T-helper 9 cell (primary cell): ENCODE data around the gene LARGE2.
A peak's percentile ranks its signal among the peaks of the same experiment; 100 is the strongest.

Source experiments
- DNase-seq: peaks from one replicate; pipeline ENCODE4 v3.0.0-alpha.2; 2020
- total RNA-seq, 2 donors: gene quantifications; one replicate each; lab custom pipeline; 2026; lab: John Stamatoyannopoulos, UW

The LARGE2 gene
- total RNA-seq, result 5.5 to 7.7 reads per million in 2 donors

DNA sequence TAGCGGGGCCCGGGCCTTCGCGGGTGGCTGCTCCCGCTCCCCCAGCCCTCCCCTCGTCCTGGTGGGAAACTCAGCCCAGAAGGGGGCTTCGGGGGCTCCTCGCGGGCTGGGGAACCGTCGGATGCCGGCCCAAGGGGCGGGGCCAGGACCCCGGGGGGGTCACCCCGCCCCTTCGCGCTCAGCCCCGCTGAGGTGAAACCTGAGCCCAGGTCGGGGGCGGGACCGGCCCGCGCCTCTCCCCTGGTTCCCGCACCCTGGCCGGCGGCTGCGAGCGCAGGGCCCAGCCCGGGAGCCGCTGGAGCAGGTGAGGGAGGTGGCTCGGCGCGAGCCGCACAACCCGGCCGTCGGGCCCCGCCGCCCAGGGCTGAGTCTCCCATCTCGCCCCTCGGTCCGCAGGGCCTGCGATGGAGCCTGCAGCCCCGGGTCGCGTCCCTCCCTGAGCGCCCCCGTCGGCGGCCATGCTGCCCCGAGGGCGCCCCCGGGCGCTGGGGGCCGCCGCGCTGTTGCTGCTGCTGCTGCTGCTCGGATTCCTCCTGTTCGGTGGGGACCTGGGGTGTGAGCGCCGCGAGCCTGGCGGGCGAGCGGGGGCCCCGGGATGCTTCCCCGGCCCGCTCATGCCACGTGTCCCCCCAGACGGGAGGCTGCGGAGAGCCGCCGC, at the start of gene LARGE2:
Gene LARGE2 (plus strand): TSS at position 232 of the 658 bp plus-strand sequence. CDS start 227 bp downstream, at position 459.
- DNase-seq, result no peak

DNA sequence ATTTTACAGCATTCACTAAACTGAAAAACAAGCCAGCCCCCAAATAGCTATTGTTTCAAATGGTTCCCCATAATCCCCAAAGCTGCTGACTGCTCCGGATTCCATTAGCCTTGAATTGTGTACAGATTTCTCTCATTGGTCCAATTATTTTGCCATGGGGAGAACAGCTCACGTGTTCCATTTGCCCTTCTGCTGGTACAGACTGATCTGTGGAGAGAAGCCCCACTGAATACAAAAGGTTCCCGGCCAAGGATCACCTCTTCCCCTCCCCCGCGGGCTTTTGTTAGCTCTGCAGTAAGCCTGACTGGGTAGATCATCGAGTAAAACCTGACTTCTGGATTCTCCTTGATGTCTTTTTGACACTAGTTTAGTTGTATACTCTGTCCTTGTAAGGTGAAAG, 46.1 kb upstream of the LARGE2 start:
- no peak for DNase-seq

DNA sequence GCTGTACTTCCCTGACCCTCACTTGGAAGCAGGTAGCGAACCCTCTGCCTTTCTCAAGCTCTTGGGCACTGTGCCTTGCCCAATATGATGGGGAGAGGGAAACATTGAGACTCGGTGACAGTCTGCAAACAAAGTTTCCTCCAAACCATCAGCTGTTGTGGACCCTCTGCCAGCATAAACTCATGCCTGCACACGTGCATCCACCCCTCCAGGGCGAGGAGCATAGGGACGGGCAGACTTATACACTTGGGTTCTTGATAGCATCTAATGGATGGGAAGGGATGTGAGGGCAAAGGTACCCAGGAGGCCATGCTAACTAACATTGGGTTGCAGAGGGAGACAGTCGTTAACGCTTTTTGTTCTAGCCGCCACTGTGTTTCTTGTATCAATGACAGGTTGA, 45.2 kb upstream of the LARGE2 start:
- no peak for DNase-seq

DNA sequence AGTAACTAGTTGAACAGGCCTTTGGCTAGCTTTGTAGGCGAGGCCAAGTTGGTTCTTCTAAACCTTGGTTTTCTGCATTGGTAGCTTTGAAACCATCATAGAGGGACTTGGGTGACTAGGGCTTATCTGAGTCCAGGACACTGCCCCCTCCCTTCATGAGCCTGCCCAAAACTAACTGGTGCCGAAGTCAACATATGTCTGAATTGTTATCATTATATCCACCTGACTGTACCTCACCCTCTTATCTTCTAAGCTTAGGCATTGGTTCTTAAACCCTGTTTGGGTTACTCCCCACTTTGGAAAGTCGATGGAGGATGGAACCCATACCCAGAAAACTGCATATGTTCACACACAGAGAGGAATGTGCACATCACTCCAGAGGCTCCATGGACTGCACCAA, 44.6 kb upstream of the LARGE2 start:
- DNase-seq, result no peak

DNA sequence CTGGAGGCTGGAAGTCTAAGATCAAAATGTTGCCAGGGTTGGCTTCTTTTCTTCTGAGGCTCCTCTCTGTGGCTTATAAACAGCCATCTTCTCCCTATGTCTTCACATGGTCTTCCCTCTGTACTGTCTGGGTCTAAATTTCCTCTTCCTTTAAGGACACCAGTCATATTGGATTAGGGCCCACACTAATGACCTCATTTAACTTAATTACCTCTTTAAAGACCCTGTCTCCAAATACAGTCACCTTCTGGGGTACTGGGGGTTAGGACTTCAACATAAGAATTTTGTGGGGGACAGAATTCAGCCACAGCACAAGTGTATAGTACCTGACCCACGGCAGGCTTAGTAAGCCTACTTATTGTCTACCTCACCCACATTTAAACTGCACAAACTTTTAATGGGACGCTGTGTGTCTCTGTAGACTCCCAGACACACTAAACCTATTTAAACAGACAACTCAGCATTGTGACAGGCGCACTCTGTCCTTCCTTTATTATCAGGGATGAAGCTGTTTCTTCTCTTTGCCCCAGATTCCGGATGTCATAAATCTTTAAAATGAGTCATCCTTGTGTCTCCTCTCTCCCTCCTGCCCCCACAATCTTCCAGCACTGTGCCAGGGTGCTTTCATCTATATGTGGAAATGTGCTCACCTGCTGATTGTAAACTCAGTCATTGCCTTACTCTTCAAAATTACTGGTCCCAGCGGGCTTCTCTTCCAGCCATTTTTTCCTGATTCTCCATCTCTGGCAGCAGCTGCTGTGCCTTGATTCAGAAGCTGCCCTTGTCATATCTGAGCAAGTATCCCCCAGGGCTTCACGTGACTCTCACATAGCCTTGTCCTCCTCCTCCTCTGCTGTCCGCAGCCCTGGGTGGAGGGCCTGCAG, 42.4 kb upstream of the LARGE2 start:
- no peak for DNase-seq

DNA sequence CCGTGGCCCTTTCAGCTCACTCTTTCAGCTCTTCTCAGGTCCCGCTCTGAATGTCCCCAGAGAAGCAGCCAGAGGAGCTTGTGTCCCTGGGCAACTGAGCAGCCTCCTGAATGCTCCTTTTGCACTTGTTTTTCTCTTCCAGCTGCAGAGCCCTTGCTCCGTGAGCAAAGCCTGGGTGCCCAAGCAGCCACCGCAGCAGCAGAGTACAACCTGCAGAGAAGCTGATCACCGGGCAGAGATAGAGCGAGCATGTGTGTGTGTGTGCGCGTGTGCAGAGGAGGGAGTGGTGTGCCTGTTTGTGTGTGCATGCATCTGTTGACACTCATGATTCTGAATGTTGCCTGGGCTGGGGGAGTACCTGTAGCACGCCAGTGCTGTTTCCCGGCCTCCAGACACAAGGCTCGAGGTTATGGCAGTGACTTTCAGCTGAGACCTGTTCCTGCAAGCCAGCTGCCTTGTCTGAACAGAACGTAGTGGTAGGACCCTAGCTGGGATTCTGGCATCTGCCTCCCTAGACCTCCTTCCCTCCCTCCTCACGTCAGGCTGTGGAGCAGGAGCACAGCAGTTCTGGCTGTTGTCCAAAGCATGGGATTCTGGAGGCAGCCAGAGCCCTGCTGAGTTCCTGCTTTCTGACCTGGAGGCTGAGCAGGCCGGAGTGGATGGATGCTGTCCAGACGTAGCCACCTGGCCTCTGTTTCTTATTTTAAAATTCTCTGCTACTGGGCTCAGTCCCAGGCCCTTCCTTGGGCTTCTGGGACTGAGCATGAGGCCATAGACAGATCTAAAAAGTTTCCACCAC, 41.5 kb upstream of the LARGE2 start:
- no peak for DNase-seq

DNA sequence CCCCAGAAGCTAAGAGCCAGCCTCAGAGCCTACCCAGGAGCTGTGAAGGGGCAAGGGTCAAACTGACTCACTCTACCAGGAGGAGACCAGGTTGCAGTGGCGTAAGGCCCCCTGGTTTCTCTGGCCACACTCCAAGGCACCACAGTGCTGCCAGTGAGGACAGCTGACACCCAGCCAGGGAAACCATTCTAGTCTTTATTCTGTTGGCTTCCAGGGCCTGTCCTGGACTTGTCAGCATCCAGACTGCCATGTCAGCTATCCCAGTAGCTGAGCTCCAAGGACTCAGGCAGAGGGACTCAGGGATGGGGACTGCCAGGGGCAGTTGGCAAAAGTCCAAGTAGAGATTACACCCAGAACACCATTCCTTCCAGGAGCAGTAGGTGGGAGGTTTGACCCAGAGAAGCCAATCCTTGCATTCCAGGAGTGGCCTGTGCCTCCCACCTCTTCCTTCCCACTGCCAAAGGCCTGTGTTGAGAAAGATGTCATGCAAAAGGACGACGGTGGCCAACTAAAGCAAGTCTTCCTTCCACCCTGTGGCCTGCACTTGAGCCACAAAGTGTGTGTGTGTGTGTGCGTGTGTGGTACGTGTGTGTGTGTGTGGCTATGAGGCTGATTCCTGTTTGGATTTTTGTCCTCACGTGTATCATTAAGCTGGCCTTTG, 40.6 kb upstream of the LARGE2 start:
- no peak for DNase-seq

DNA sequence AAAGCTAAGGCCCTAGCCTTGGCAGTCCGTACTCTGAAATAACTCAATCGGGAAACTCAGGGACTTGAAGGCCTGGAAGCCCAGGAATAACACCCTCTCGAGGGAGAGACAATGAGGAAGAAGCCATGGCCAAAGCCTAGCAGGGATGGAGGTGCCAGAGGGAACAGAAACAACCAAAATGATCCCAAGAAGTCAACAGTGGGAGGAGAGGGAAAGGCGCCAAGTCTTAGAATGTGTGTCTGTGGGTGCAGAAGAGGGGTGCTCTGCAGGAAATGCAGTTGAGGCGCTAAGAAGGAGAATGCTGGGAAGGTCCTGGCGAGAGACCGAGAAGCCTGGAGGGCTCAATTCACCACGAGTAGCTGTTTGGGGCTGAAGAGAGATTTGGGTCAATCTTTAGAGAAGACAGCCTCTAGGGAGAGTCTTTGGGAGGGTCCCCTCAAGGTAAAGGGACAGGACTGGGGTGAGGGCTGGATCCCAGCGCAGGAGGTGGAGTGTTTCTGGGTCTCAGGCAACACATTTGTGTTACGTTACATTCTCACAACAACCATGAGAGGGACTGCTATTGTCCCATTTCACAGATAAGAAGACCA, 37.8 kb upstream of the LARGE2 start:
- DNase-seq, result no peak

DNA sequence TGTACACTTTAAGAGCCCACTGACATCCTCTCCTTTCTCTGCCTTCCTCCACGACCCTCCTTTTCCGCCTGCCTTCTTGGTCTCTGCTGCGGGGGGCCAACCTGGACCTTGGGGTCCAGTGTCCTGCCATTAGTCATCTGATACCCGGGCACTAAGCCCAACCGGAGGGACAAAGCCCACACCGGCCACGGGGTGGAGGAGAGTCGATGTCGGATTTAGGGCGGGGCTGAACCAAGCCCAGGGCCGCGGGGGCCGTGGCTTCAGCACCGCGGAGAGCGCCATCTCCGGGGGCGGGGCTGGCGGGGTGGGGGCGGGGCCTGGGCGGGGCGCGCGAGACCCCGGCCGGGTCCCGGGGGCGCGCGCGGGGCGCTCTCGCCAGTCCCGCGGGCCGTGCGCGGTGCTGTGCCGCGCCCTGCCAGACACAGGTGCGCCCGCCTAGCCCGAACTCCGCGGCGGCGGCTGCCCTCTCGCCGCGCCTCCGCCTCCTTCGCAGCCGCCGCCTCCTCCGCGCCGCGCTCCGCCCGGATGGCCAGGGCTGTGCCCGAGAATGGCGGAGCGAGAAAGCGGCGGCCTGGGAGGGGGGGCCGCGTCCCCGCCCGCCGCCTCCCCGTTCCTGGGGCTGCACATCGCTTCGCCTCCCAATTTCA, 37.1 kb upstream of the LARGE2 start, which contains the start of gene MAPK8IP1:
Gene MAPK8IP1 (plus strand): TSS at position 378 of the 647 bp plus-strand sequence. CDS start 170 bp downstream, at position 548.
- DNase-seq, result peak; percentile 60

DNA sequence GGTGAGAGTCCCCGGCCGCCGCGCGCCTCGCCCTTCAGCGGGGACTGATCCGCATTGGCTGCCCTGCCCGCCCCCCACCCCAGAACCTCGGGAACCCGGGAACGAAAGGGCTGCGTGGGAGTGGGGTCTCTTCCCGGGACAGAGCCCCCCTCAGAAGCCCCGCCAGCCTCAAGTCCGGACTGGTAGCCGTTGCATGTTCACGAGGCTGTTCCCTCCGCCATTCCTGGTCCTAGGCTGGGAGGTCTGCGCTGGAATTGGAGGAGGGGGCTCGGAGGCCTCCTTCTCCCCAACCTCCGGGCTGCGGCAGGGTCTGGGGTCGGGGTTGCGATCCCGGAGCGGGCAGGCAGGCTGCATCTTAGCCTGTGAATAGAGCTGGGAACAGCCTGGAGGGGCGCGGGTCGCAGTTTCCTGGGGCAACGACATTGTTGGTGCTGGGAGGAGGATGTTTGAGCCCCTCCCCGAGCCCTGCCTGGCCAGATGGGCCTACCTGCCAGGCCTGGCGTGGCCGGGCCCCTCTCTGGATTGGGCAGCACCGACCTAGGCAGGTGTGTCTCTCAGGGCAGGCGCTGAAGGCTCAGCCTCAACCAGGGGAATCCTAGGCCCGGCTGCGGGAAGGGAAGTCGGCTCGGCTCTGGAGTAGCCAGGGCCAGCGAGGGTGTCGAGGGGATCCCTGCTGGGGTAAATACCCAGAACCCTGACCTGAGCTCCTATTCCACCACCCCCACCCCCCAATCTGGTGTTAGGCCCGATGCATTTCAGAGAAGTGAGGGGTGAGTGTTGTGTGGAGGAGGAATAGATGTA, 36.3 kb upstream of the LARGE2 start:
- no peak for DNase-seq

DNA sequence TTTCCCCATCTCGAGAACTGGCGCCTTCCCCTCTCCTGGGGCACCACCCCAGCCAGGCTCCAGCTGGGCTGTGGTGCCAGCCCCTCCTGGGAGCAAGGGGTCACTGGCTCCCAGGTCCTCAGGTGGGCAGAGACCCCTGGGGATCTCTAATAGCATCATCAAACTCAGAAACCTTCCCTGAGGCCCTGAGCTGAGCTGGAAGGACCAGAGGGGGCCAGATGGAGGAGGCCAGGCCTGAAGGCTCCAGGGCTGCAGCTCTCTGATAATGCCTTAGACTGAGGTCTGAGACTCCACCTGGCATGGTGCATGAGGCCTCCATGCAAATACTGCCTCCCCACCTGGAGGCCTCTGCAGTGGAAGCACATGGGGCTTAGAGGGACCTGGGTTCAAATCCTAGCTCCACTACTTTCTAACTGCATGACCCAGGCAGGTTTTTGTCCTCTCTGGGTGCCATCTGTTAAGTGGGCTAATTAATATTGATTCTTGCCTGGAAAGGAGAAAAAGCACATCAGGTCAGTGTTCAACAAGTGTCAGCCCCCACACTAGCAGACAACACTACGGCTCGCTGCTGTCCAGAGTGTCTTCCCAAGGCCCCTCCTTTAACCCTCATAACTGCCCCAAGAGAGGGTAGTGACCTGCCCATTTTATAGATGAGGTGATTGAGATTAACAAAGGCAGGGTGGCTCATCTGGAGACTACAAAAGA, 35.5 kb upstream of the LARGE2 start:
- DNase-seq, result no peak

DNA sequence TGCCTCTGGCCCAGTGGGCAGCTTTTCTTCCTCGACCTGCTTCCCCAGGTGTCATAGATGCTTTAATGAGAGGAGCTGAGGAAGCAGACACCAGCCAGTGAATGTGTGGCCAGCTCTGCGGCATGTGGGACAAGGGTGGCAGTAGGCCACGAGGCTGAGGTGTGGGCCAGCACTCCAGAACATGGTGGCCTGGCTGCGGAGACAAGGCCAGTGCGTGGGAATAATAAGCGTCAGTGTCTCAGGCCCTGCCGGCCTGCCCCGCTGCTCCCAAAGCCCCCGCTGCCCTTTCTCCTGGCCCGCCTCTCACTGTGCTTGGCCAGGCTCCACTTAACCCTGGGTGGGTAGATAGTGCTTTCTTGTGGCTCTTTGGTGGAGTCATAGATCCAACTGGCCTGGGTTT, 34.9 kb upstream of the LARGE2 start:
- no peak for DNase-seq

DNA sequence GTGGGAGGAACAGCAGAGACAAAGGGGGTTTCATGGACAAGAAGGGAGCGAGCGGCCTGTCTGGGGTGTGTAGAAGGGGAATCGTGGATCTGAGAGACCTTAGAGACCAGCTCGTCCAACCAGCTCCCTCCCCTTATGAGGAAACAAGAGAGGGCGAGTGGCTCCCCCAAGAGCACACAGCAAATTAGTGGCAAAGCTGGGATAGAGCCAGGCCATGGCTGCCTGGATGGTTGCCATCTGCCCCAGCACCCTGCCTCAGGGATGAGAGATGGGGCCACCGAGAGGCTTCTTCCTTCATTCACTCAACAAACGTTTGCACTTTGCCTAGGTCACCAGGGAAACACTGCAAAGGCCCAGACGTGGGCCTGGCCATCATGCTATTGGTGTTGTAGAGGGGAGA, 32.9 kb upstream of the LARGE2 start:
- no peak for DNase-seq

DNA sequence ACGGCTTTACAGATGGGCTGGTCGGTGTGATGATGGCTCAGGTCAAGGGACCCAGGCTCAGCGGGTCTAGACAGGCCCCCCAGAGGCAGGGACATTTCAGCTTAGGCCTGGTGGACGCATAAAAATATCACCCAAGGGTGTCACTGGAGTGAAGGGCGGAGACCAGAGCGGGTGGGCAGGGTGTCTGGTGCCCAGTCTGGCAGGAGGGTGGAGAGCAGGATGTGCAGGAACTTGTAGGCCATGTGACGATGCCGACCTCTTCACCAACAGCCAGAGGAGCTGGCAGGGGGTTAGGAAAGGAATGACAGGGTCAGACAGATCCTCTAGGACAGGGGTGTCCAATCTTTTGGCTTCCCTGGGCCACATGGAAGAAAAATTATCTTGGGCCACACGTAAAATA, 32.5 kb upstream of the LARGE2 start:
- no peak for DNase-seq

DNA sequence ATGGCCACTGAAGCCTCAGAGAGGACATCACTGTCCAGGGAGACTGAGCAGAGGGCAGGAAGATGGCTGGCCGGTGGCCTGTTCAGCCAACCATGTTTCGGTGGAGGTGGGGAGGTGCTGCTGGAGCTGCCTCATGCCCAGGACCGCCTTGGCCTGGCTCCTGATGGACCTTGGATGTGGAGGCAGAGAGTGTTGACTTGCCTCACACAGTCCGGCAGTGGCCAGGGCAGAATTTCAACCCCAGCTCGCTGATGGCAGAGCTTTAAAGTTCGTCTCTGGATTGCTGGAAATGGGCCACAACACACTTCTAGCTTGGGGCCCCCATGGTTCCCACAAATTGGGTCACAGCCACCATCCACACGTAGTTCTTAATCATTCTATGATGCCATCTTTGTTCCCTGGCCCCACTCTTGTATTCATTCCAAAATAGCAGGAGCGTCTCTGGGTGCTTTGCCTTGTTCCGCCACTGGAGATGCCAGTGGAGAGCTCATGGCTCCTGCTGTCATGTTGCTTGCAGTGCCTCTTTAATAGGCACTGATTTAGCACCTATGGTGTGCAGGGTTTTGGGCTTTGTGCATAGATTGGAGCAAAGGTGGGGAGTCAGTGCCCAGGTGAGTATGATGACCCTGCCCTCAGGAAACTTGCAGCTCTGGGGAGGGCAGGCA, 31.4 kb upstream of the LARGE2 start:
- no peak for DNase-seq

DNA sequence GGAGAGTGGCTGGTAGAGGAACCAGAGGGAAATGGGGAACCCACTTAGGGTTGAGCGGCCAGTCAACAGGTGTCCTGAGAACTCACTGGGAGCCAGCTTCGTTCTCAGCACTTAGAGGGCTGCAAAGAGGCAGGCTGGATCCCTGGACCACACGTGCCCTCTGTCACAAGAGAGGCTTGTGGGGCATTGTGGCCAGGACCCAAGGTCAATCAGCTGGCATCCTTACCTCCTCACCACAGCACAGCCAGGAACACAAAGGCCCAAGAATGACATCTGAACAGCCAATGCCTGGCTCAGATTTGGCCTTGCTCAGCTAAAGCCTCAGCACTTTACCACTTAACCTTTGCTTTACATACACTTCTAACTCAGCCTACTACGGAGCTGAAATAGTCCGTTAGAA, 29.6 kb upstream of the LARGE2 start:
- DNase-seq, result no peak

DNA sequence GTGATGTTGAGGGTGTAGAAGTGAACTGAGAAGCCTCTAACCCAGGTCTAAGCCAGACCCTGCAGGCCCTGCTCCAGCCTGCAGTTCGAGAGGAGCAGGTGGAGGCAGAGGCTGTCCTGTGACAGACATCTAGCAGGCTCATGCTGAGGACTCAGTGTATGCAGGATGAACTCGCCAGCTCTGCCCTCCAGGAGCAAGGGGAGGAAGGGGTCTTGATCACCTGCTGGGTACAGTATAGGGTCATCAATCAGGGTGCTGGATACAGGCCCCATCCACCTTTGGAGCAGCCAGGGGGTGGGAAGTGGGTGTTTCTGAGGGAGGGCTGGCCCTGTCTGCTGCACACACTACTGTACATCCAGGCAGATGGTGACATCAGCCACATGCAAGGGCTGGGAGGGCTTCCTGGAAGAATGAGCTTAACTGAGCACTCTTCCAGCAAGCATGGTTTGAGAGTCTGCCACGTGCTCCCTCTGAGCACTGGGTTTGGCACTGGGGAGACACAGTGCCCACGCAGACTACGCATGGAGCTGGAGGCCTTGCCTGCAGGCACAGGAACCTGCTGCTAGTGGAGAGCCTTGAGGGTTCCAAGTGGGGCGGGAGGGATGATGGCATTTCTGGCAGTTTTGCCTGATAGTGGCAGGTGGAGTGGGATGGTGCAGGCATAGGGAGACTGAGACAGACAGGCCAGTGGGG, 27.8 kb upstream of the LARGE2 start:
- no peak for DNase-seq

DNA sequence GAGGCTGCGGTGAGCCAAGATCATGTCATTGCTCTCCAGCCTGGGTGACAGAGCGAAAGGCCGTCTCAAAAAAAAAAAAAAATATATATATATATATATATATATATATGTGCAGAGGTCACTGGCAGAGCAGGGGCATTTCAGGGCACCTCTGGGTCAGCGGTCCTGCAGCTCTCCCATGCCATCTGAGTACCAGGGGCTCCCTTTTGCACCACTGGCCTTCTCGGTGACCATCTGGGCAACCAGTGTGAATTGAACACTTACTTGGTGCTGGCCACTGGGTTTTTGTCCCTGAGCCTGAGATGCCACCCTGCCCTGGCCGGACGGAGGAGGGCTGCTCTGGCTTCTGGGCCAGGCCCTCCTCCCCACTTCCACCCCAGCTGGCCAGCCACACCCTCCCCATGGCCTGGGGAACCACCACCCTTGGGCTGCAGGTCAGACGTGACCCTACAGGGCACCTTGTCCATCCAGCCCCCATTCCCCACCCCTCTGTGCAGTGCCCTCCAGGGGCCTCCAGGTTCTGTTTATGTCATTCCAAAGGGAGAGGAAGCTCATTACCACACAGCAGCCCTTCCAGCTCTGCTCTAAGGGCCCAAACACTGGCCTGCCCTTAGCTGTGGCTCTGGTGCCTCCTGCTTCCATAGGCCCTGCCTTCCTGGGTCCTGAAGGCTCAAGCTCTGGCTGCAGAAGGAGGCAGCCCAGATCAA, 26.8 kb upstream of the LARGE2 start:
- DNase-seq, result no peak
